WERI-Rb-1 (cell line): ENCODE results near the gene IL17RC.

Experiments
- DNase-seq: peaks from one replicate; pipeline ENCODE4 v3.0.0-alpha.2; 2020
- H3K27ac ChIP-seq: fragments of 250-450 bp; sonication (Bioruptor Pico); 2 replicates; pipeline ENCODE4 v1.5.1; 2020; ENCODE audit warnings: mild to moderate bottlenecking, moderate library complexity
- H3K27me3 ChIP-seq: fragments of 250-450 bp; sonication (Bioruptor Pico); 2 replicates; pipeline ENCODE4 v1.5.1; 2021; ENCODE audit warnings: mild to moderate bottlenecking, low read depth, moderate library complexity; ENCODE audit not compliant: insufficient read depth, severe bottlenecking
- H3K36me3 ChIP-seq: fragments of 250-450 bp; sonication (Bioruptor Pico); 2 replicates; pipeline ENCODE4 v1.5.1; 2020; ENCODE audit warnings: mild to moderate bottlenecking, moderate library complexity
- H3K4me3 ChIP-seq: 2 replicates; pipeline ENCODE4 v1.5.1; 2011; ENCODE audit warnings: low read depth, mild to moderate bottlenecking, control low read depth, low read length
- H3K9me3 ChIP-seq: fragments of 250-450 bp; sonication (Bioruptor Pico); 2 replicates; pipeline ENCODE4 v1.5.1; 2021; ENCODE audit warnings: mild to moderate bottlenecking, moderate library complexity; ENCODE audit not compliant: severe bottlenecking
- TF ChIP-seq, protein P1 (sequence below): IDR thresholded peaks from 2 replicates; pipeline ENCODE4 v1.5.1; 2011; ENCODE audit warnings: low read depth, mild to moderate bottlenecking, control low read depth, inconsistent platforms, low read length

The IL17RC gene

DNA sequence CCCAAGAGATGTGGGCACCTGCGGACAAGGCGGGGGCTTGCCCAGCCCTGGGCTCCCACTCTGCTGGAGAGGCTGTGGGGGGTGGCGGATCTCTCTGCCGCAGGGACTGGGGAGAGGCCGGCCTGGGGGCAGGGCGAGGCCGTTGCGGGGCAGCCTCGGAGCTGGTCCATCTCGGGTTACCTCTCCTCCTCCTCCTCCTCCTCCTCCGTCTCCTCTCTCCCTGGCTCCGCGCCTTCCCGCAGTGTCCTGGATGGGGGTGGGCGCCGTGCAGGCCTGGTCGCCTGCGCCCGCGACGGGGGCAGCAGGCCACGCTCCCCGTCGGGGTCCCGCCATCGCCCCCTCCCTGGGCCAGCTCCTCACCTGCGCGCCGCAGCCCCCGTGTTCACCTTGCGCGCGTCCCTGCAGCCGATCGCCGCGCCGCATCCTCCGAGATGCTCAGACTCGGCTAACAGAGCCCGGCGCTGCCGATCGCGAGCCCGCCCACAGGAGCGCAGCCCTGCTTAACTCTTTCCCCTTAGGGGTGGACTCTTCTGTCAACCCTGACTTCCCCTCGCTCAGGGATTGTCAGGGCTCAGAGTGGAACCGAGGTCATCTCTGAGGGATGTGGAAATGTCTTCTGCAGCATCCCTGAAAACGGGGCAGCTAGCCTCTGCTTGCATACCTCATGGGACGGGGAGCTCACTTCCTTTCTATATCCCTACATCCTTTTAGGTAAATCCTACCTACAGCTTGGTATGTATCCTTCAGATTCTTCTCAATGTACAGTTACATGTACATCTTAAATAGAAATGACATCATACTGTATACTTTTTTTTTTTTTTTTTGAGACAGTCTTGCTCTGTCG is 35.3 kb downstream of the IL17RC start, which contains the start of gene PRRT3:
Gene PRRT3 (minus strand): TSS at position 447 of the 844 bp plus-strand sequence. CDS start 2,293 bp downstream, outside the sequence.
- H3K36me3 ChIP-seq = peaks cover 3% of the 10 kb centered on the region; the same call in 1 of the 2 replicates
- no peak within 1 kb of the TSS for H3K27ac ChIP-seq
- TF ChIP-seq, protein P1, sequence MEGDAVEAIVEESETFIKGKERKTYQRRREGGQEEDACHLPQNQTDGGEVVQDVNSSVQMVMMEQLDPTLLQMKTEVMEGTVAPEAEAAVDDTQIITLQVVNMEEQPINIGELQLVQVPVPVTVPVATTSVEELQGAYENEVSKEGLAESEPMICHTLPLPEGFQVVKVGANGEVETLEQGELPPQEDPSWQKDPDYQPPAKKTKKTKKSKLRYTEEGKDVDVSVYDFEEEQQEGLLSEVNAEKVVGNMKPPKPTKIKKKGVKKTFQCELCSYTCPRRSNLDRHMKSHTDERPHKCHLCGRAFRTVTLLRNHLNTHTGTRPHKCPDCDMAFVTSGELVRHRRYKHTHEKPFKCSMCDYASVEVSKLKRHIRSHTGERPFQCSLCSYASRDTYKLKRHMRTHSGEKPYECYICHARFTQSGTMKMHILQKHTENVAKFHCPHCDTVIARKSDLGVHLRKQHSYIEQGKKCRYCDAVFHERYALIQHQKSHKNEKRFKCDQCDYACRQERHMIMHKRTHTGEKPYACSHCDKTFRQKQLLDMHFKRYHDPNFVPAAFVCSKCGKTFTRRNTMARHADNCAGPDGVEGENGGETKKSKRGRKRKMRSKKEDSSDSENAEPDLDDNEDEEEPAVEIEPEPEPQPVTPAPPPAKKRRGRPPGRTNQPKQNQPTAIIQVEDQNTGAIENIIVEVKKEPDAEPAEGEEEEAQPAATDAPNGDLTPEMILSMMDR = no peak
- no peaks in the 10 kb centered on the region for H3K27me3 ChIP-seq
- H3K9me3 ChIP-seq = no peaks in the 10 kb centered on the region
- H3K4me3 ChIP-seq = peak within 1 kb of the TSS; percentile 53
- peak; percentile 56 for DNase-seq

DNA sequence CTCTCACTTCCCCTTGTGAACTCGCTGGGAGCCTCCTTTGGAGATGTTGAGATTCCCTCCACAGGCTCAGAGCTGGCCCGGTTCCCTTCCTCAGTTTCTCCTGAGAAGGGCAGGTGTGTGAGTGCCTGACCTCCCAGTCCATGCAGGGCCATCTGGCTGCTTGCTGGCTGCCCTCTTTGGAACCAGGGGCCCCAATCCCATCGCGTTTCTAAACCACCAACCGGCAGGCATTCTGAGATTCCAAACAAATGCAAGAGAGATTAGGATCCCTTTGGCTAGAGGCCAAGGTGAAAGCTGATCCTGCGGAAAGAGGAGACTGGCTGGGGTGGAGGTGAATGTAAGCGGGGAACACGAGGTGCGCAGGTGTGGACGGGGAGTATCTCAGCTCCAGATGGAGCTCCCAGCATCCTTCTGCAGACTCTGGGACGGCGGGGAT is 38.2 kb downstream of the IL17RC start:
- no peak overlapping the region for H3K4me3 ChIP-seq
- H3K9me3 ChIP-seq = no peaks in the 10 kb centered on the region
- H3K27ac ChIP-seq = peak overlapping the region; percentile 47
- peak; percentile 70 for DNase-seq
- TF ChIP-seq, protein P1 = no peak
- H3K27me3 ChIP-seq = no peaks in the 10 kb centered on the region
- H3K36me3 ChIP-seq = no peaks in the 10 kb centered on the region

DNA sequence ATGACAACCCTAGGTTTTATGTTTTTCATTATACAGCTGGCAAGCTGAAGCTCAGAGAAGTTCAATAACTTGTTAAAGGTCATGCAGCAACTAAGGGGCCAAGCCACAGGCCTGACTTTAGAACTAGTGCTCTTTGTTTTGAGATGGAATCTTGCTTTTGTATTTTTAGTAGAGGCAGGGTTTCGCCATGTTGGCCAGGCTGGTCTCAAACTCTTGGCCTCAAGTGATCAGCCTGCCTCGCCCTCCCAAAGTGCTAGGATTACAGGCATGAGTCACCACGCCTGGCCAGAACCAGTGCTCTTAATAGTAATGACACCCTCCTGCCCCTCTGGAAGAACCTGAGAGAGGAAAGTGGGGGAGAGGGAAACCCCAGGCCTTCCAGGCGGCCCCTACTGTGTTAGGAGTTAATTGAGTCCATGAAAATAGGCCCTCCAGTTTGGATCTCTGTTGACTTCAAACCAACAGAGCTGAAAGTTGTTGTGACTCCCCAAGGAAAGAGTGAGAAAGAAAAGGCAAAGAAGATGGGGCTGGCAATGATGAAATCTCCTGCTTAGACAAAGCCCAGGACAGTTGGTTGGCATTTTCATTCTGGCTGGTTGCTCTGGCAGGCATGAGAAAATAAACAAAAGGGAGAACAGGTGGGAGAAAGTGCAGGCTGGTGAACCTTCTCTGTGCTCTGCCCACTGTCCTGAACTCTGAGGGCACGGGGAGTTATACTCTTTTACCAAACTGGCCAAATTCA is 38.9 kb downstream of the IL17RC start:
- Histone ChIP-seq H3K9me3 (no peaks in the 10 kb centered on the region), H3K4me3 (no peak overlapping the region), H3K27ac (peak overlapping the region; percentile 47), H3K36me3 (no peaks in the 10 kb centered on the region), H3K27me3 (no peaks in the 10 kb centered on the region)
- no peak for DNase-seq
- TF ChIP-seq, protein P1 = no peak

DNA sequence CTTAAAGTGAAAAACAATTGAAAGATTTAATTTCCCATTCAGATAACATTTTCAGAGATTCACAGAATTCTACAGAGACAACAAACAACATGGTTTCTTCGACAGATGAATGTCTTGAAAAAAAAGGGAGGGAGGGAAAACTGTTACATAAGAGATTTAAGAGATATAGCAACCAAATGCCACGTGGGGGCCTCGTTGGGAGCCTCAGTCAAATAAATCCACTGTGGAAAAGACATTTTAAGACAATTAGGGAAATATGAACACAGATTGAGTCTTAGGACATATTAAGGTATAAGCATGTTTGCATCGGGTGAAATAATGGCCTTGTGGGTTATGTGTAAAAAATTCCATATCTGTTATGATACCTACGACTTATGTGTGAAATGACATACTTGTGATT is 40.3 kb downstream of the IL17RC start:
- DNase-seq = no peak
- H3K4me3 ChIP-seq = no peak overlapping the region
- H3K9me3 ChIP-seq = no peaks in the 10 kb centered on the region
- TF ChIP-seq, protein P1 = no peak
- H3K27me3 ChIP-seq = no peaks in the 10 kb centered on the region
- no peak overlapping the region for H3K27ac ChIP-seq
- no peaks in the 10 kb centered on the region; the same call in 1 of the 2 replicates for H3K36me3 ChIP-seq

DNA sequence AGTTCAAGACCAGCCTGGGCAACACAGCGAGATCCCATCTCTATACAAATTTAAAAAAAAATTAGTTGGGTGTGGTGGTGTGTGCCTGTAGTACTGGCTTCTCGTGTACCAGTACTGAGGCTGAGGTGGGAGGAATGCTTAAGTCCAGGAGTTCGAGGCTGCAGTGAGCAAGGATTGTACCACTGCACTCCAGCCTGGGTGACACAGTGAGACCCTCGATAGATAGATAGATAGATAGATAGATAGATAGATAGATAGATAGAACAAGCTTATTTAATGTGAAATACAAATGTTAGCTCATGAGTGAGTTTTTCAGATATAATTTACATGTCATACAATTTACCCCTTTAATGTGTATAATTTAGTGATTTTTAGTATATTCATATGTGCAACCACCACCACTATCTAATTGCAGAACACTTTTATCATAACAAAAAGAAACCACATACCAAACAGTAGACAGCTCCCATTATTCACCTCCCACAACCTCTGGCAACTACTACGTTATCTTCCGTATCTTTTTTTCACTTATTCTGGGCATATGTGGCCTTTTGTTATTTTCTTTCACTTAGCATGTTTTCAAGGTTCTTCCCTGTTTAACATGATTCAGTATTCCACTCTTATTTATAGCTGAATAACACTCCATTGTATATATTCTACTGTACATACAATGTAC is 48.4 kb downstream of the IL17RC start:
- H3K27me3 ChIP-seq = no peaks in the 10 kb centered on the region
- H3K36me3 ChIP-seq = peaks cover 33% of the 10 kb centered on the region
- no peak overlapping the region for H3K27ac ChIP-seq
- TF ChIP-seq, protein P1 = no peak
- H3K9me3 ChIP-seq = no peaks in the 10 kb centered on the region
- no peak overlapping the region for H3K4me3 ChIP-seq
- DNase-seq = no peak
